K562 (cell line): ENCODE results near the gene LYZL6. TPM values are rescaled to one million over a fixed set of nuclear protein-coding genes. Genes with fewer than 3 reads are reported as not detected.
A peak's percentile ranks its signal among the peaks of the same experiment; 100 is the strongest.

Experiments
- ATAC-seq: fragments of 200-7000 bp; cut with Tn5 transposase; 3 replicates; pipeline ENCODE4 v1.9.1; 2020; ENCODE audit warnings: moderate library complexity
- BruUV-seq: library from RNA; stranded (reverse); fragments of 400-500 nt; replicated peaks from 2 replicates; lab custom pipeline; 2021; lab: Mats Ljungman, UMichigan
- CTCF ChIA-PET: fragments of 300-600 bp; formaldehyde crosslinking; extraction: SDS; loops from one replicate; lab custom pipeline; 2021; ENCODE audit warnings: low intra/inter-chr PET ratio; lab: Yijun Ruan, JAX
- POLR2A ChIA-PET: fragments of 300-600, 350-650 bp; sonication (Branson Sonifier 250); formaldehyde crosslinking; extraction: SDS; loops from one replicate; lab custom pipeline; 2021; ENCODE audit warnings: antibody characterized with exemption, inconsistent platforms; lab: Yijun Ruan, JAX
- DNase-seq, 4 experiments: peaks; one replicate each; pipeline versions ENCODE4 v3.0.0 to v3.0.0-alpha.2; 2011 to 2018; ENCODE audit warnings: low spot score in 3 of 4, mixed read lengths in 3 of 4; ENCODE audit errors: extremely low read depth in 1 of 4
- FAIRE-seq: peaks from 2 replicates; lab custom pipeline; 2011; peaks lifted over from hg19 to GRCh38; lab: Jason Lieb, UNC
- H2AFZ ChIP-seq: 2 replicates; pipeline ENCODE4 v1.6.0; 2011; ENCODE audit warnings: low read depth, low read length, control low read depth, inconsistent platforms
- H3K27ac ChIP-seq: fragments of 200-600 bp; 3 replicates; pipeline ENCODE4 v1.8.0; 2011; ENCODE audit warnings: low read depth, mild to moderate bottlenecking, control low read depth, inconsistent platforms, low read length, moderate library complexity, mixed read lengths; ENCODE audit errors: extremely low read depth
- H3K27me3 ChIP-seq, 2 experiments: fragments of 300-600 bp in 1 of 2; 2 replicates in 1 of 2; 3 replicates in 1 of 2; pipeline versions ENCODE4 v1.6.0 to v1.8.0; 2011; ENCODE audit warnings: inconsistent platforms in 2 of 2, low read length in 2 of 2, mild to moderate bottlenecking in 1 of 2, mixed read lengths in 1 of 2, moderate library complexity in 1 of 2; ENCODE audit not compliant: control insufficient read depth in 2 of 2, insufficient read depth in 2 of 2
- H3K36me3 ChIP-seq: fragments of 300-600 bp; 3 replicates; pipeline ENCODE4 v1.8.0; 2011; ENCODE audit warnings: mild to moderate bottlenecking, low read length, inconsistent platforms; ENCODE audit not compliant: control insufficient read depth, insufficient read depth
- H3K4me1 ChIP-seq, 2 experiments: fragments of 200-600 bp in 1 of 2; replicated peaks in 1 of 2; 2 replicates in 1 of 2; 3 replicates in 1 of 2; pipeline versions ENCODE4 v1.5.1 to v1.8.0; 2011; ENCODE audit warnings: inconsistent platforms in 2 of 2, low read length in 2 of 2, mild to moderate bottlenecking in 1 of 2, mixed read lengths in 1 of 2, moderate library complexity in 1 of 2; ENCODE audit not compliant: control insufficient read depth in 2 of 2, insufficient read depth in 2 of 2
- H3K4me2 ChIP-seq: 2 replicates; pipeline ENCODE4 v1.6.1; 2011; ENCODE audit warnings: low read length, control low read depth, inconsistent platforms, mixed read lengths; ENCODE audit not compliant: insufficient read depth
- H3K4me3 ChIP-seq: fragments of 200-600 bp; sonication (generic), shearing (Covaris generic); 2 replicates; pipeline ENCODE4 v1.5.1; 2016; ENCODE audit warnings: control low read depth, inconsistent platforms
- H3K79me2 ChIP-seq: fragments of 200-600 bp; 3 replicates; pipeline ENCODE4 v1.8.0; 2011; ENCODE audit warnings: low read length, inconsistent platforms; ENCODE audit not compliant: control insufficient read depth, insufficient read depth
- H3K9ac ChIP-seq, 2 experiments: 2 replicates each; pipeline versions ENCODE4 v1.6.0 to v1.6.1; 2011; ENCODE audit warnings: low read depth in 2 of 2, low read length in 2 of 2, control low read depth in 1 of 2, inconsistent platforms in 1 of 2, mild to moderate bottlenecking in 1 of 2, mixed read lengths in 1 of 2; ENCODE audit not compliant: insufficient read depth in 1 of 2
- H3K9me1 ChIP-seq: one replicate; pipeline ENCODE4 v1.6.0; 2011; ENCODE audit warnings: inconsistent platforms, mild to moderate bottlenecking, low read length, moderate library complexity; ENCODE audit not compliant: control insufficient read depth, insufficient read depth
- H3K9me3 ChIP-seq: replicated peaks from 2 replicates; pipeline ENCODE4 v1.5.1; 2011; ENCODE audit warnings: low read depth, low read length, inconsistent platforms; ENCODE audit not compliant: control insufficient read depth, insufficient read depth
- H4K20me1 ChIP-seq: replicated peaks from 2 replicates; pipeline ENCODE4 v1.6.1; 2011; ENCODE audit warnings: low read length, inconsistent platforms, mixed read lengths; ENCODE audit not compliant: control insufficient read depth, insufficient read depth
- C11orf30 ChIP-seq: fragments of 450-650 bp; IDR thresholded peaks from 2 replicates; pipeline ENCODE4 v1.6.1; 2016; ENCODE audit warnings: low read depth, mild to moderate bottlenecking
- ELF4 ChIP-seq: fragments of 450-650 bp; formaldehyde crosslinking; IDR thresholded peaks from 2 replicates; pipeline ENCODE4 v1.4.0; 2022; ENCODE audit warnings: missing genetic modification characterization
- HDAC3 ChIP-seq: fragments of 450-650 bp; IDR thresholded peaks from 2 replicates; pipeline ENCODE4 v1.6.1; 2018; ENCODE audit warnings: borderline replicate concordance, mild to moderate bottlenecking, moderate library complexity; ENCODE audit not compliant: partially characterized antibody
- HIVEP1 ChIP-seq: fragments of 250-450 bp; sonication (Bioruptor Pico); IDR thresholded peaks from 2 replicates; pipeline ENCODE4 v1.4.0; 2020; ENCODE audit warnings: mild to moderate bottlenecking
- NFE2L1 ChIP-seq: fragments of 450-650 bp; IDR thresholded peaks from 2 replicates; pipeline ENCODE4 v1.6.1; 2016; ENCODE audit warnings: missing genetic modification characterization, low read depth, mild to moderate bottlenecking, missing compliant biosample characterization, moderate library complexity, borderline replicate concordance
- TAF7 ChIP-seq: fragments of 450-650 bp; IDR thresholded peaks from 2 replicates; pipeline ENCODE4 v1.6.1; 2016; ENCODE audit warnings: missing genetic modification characterization, missing compliant biosample characterization
- ZNF3 ChIP-seq: fragments of 250-450 bp; sonication (Bioruptor Pico); IDR thresholded peaks from 2 replicates; pipeline ENCODE4 v1.5.0; 2021; ENCODE audit warnings: mild to moderate bottlenecking, moderate library complexity
- ZNF699 ChIP-seq: fragments of 250-450 bp; sonication (Bioruptor Pico); IDR thresholded peaks from 2 replicates; pipeline ENCODE4 v1.8.0; 2021; ENCODE audit warnings: mild to moderate bottlenecking, moderate library complexity; ENCODE audit not compliant: insufficient replicate concordance
- WGBS: fragments of 100-300 bp; shearing (Covaris generic); methylation state at CpG from one replicate; pipeline ENCODE4 v1.1.6; 2016; ENCODE audit warnings: low coverage, mixed read lengths; ENCODE audit not compliant: insufficient coverage; ENCODE audit errors: missing lambda C conversion rate; 5-methylcytosine and 5-hydroxymethylcytosine counted together
- in situ Hi-C: fragments of 300-500 bp; cut with MboI; formaldehyde crosslinking; loops from 4 replicates; pipeline ENCODE4 v1.15.0; 2018; ENCODE audit warnings: inconsistent platforms, mixed read lengths
- intact Hi-C: fragments of 100-400 bp; cut with micrococcal nuclease; formaldehyde crosslinking; loops from 2 replicates; pipeline ENCODE4 v1.14.2; 2022
- polyA plus RNA-seq, 8 experiments: library from polyadenylated mRNA; depleted of rRNA in 4 of 8; stranded (reverse) in 5 of 8; unstranded in 3 of 8; fragments of >200 nt; fragmentation: Nextera tagmentation in 2 of 8; fragmentation: Illumina TruSeq in 1 of 8; extraction: Ambion mirVana in 2 of 8; extraction: Trizol in 1 of 8; gene quantifications; 2 replicates each; pipeline versions ENCODE4 v1.2.1 to v1.2.3, GENCODE V29; 2011 to 2014; ENCODE audit warnings: inconsistent platforms in 1 of 8, missing spikeins in 1 of 8
- total RNA-seq, 7 experiments: library from RNA; depleted of rRNA in 6 of 7; stranded (reverse); fragments of >200 nt in 6 of 7; fragmentation: Illumina TruSeq in 2 of 7; extraction: Trizol in 2 of 7; gene quantifications; 2 replicates each; pipeline versions ENCODE4 v1.2.1 to v1.2.3, GENCODE V29; 2011 to 2021; ENCODE audit warnings: low replicate concordance in 1 of 7

LYZL6 gene
- total and polyA plus RNA-seq, 9 of the 15 experiments (the other 6 are each of a cell fraction or from before 2014, with no cell fraction given) = not detected

GRCh38 chr17:35991075-35991474 lies 47.6 kb upstream of the LYZL6 start:
- Histone ChIP-seq H4K20me1 (no peaks in the 10 kb centered on the region), H3K4me3 (no peak overlapping the region)
- TF ChIP-seq ELF4 (CRISPR knock-in tag) (no peak), ZNF699 (CRISPR knock-in tag) (no peak), ZNF3 (CRISPR knock-in tag) (no peak), HIVEP1 (CRISPR knock-in tag) (no peak), HDAC3 (no peak), NFE2L1 (tag) (no peak), C11orf30 (0 out of 2 replicates have a peak, but pooled peaks have one; percentile 6), TAF7 (no peak)
- TF ChIP-seq, all 486 proteins: peak for 1
- no peak overlapping the region for H3K27ac ChIP-seq
- H3K4me1 ChIP-seq = no peaks in the 10 kb centered on the region
- H3K27me3 ChIP-seq = no peaks in the 10 kb centered on the region; a peak in 1 of 5 replicates
- CTCF ChIA-PET = no interaction called here
- BruUV-seq = no TSS peak
- H3K9me1 ChIP-seq = no peaks in the 10 kb centered on the region
- H3K9ac ChIP-seq = no peak overlapping the region
- POLR2A ChIA-PET = no interaction called here
- FAIRE-seq = no peak
- H3K79me2 ChIP-seq = no peaks in the 10 kb centered on the region
- no peaks in the 10 kb centered on the region for H3K36me3 ChIP-seq
- no peaks in the 10 kb centered on the region for H3K9me3 ChIP-seq
- WGBS = 0% methylated on average over 2 of the region's 2 CpGs
- in situ Hi-C loops = no loop called here
- no peak for DNase-seq
- no peak overlapping the region for H2AFZ ChIP-seq
- ATAC-seq = no peak
- intact Hi-C loops = no loop called here
- H3K4me2 ChIP-seq = no peak overlapping the region
